Testis (tissue), 3 donors: Measurements from ENCODE around the gene ACSS2. TPM values are rescaled to one million over a fixed set of nuclear protein-coding genes. Genes with fewer than 3 reads are reported as not detected.

Experiments used
- DNase-seq: peaks from one replicate; pipeline ENCODE4 v3.0.0-alpha.2; 2019
- H3K27ac ChIP-seq, 2 donors: fragments of 200-600 bp; sonication (generic); one replicate each; pipeline ENCODE4 v1.5.1; 2019
- H3K27me3 ChIP-seq: fragments of 200-600 bp; sonication (generic); one replicate; pipeline ENCODE4 v1.5.1; 2019
- H3K36me3 ChIP-seq: fragments of 200-600 bp; sonication (generic); one replicate; pipeline ENCODE4 v1.5.1; 2017; ENCODE audit warnings: low read depth; ENCODE audit errors: missing control alignments
- H3K4me1 ChIP-seq: fragments of 200-600 bp; sonication (generic); one replicate; pipeline ENCODE4 v1.5.1; 2019
- H3K4me3 ChIP-seq, 2 donors: fragments of 200-600 bp; sonication (generic); one replicate each; pipeline ENCODE4 v1.5.1; 2017 to 2019
- H3K9me3 ChIP-seq: fragments of 200-600 bp; sonication (generic); one replicate; pipeline ENCODE4 v1.5.1; 2017
- POLR2A ChIP-seq: fragments of 450-650 bp; IDR thresholded peaks from one replicate; pipeline ENCODE4 v1.6.1; 2017; ENCODE audit warnings: antibody characterized with exemption, mild to moderate bottlenecking, moderate library complexity
- WGBS, 2 donors: methylation state at CpG; one replicate each; pipeline ENCODE4 v1.1.5; 2018; 5-methylcytosine and 5-hydroxymethylcytosine counted together
- intact Hi-C: fragments of 100-400 bp; cut with DNase I; formaldehyde crosslinking; loops from one replicate; pipeline ENCODE4 v1.15.1; 2023; ENCODE audit warnings: low total_unique reads
- polyA plus RNA-seq: library from polyadenylated mRNA; stranded (reverse); fragments of 350-450 nt; fragmentation: Illumina TruSeq; extraction: RNeasy Lipid Tissue Mini Kit (QIAGEN cat#74804); gene quantifications from one replicate; pipeline ENCODE4 v1.2.3, GENCODE V29; 2014; ENCODE audit warnings: low read depth, low replicate concordance; ENCODE audit not compliant: insufficient read depth
- total RNA-seq, 2 donors: library from RNA; depleted of rRNA; stranded (reverse); fragments of >200 nt; gene quantifications; one replicate each; pipeline ENCODE4 v1.2.3, GENCODE V29; 2016
- TF ChIP-seq, protein P1 (sequence below), 3 experiments: fragments of 450-650 bp in 2 of 3; fragments of 200-600 bp in 1 of 3; sonication (generic) in 1 of 3; IDR thresholded peaks; one replicate each; pipeline ENCODE4 v1.5.1; 2016 to 2019; ENCODE audit warnings: antibody characterized with exemption in 3 of 3, mild to moderate bottlenecking in 2 of 3, moderate library complexity in 1 of 3

Gene ACSS2
- total and polyA plus RNA-seq, 3 donors from 2014 or later, result 39.7 to 63.7 (median 58.2) TPM

DNA sequence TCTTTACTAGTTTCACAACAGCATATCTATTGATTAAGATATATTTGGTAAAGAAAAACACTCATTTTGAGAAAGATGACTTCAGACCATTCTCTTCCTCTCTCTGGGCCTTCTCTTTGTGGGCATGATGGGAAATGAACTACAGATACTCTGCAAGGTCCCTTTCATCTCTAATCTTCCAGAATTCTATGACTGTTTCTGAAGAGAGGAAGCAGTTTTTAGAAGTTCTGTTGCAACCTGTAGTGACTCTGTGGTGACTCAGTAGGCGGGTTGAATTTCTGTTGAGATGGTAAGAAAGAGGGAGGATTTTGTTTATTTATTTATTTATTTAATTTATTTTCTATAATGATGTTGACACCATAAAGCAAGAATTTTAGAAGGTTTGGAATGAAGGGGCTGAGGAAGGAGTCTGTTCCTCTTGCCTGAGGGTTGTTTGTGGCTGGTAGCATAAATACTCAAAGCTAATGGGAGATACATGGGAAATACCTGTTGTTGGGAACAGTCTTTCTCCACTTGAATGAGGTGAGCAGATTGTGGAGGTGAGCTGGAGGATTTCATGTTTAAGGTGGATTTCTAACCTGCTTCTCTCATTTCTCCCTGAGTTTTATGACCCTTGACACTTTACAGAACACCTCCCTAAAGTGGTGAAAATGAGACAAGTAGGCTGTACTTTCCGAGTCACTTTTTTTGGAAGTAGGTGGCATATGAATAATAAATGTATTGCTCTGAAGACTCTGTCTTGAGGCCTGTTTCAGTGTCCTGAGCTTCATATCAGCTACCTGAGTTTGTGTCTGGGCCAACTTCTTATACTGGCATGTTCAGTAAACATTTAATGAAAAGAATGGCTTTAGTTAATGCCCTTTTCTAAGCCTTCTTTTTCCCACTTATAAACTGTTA, 15.0 kb downstream of the ACSS2 start:
- Histone ChIP-seq H3K4me1 (peaks cover 6% of the 10 kb centered on the region), H3K36me3 (no peaks in the 10 kb centered on the region), H3K27me3 (no peaks in the 10 kb centered on the region), H3K27ac (no peak overlapping the region), H3K4me3 (no peak overlapping the region), H3K9me3 (no peaks in the 10 kb centered on the region)
- no peak for TF ChIP-seq POLR2A
- TF ChIP-seq, protein P1, sequence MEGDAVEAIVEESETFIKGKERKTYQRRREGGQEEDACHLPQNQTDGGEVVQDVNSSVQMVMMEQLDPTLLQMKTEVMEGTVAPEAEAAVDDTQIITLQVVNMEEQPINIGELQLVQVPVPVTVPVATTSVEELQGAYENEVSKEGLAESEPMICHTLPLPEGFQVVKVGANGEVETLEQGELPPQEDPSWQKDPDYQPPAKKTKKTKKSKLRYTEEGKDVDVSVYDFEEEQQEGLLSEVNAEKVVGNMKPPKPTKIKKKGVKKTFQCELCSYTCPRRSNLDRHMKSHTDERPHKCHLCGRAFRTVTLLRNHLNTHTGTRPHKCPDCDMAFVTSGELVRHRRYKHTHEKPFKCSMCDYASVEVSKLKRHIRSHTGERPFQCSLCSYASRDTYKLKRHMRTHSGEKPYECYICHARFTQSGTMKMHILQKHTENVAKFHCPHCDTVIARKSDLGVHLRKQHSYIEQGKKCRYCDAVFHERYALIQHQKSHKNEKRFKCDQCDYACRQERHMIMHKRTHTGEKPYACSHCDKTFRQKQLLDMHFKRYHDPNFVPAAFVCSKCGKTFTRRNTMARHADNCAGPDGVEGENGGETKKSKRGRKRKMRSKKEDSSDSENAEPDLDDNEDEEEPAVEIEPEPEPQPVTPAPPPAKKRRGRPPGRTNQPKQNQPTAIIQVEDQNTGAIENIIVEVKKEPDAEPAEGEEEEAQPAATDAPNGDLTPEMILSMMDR (IDR thresholded peaks at IDR 0.05), result no peak
- no peak for DNase-seq
- intact Hi-C loops, result no loop called here
- 92 to 98% methylated on average over 2 of the region's 2 CpGs for WGBS, 2 donors

DNA sequence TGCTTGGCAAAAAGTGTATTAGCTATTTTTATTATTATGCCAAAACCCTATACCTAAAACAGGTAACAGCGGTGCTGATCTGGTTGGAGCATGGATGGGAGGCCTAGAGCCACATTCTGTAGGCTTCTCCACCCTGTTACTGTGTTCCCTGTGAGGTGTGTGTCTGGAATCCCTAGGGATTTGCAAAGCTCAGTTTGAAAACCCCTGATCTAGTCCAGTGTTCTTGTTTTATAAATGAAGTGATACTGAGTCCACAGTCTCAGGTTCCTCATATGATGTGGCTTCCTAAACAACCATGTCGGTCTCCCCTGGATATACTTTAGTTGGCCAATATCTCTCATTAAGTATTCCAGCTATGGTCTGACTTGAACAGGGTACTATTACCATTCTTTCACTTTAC, 16.3 kb downstream of the ACSS2 start:
- Histone ChIP-seq H3K27me3 (no peaks in the 10 kb centered on the region), H3K4me1 (peaks cover 7% of the 10 kb centered on the region), H3K4me3 (no peak overlapping the region), H3K36me3 (no peaks in the 10 kb centered on the region), H3K27ac (no peak overlapping the region), H3K9me3 (no peaks in the 10 kb centered on the region)
- no peak for DNase-seq
- intact Hi-C loops, result no loop called here
- WGBS, 2 donors, result 90 to 98% methylated on average over 2 of the region's 2 CpGs
- TF ChIP-seq, protein P1 (IDR thresholded peaks at IDR 0.05), result no peak

DNA sequence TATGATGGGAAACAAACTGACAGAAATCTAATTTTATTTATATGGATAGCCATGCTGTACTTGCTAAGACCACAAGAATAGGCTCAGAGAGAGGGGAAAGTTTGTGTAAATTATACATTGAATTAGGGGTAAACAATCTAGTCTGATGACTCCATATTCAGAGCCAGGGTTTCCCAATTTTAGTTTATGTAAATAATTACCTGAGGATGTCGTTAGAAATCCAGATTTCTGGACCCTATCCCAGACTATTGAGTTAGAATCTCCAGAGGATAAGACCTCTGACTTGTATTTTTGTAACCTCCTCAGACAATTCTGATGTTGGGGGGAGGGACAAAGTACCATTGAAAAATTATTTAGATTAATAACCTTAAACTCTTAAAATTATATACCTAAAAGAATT, 18.3 kb downstream of the ACSS2 start:
- H3K27me3 ChIP-seq, result no peaks in the 10 kb centered on the region
- no peaks in the 10 kb centered on the region for H3K9me3 ChIP-seq
- intact Hi-C loops, result no loop called here
- peaks cover 7% of the 10 kb centered on the region for H3K4me1 ChIP-seq
- 50 to 52% methylated on average over 1 of the region's 1 CpG for WGBS, 2 donors
- no peak overlapping the region for H3K4me3 ChIP-seq
- H3K36me3 ChIP-seq, result no peaks in the 10 kb centered on the region
- no peak for DNase-seq
- TF ChIP-seq, protein P1 (IDR thresholded peaks at IDR 0.05), result no peak
- no peak for TF ChIP-seq POLR2A
- no peak overlapping the region for H3K27ac ChIP-seq

DNA sequence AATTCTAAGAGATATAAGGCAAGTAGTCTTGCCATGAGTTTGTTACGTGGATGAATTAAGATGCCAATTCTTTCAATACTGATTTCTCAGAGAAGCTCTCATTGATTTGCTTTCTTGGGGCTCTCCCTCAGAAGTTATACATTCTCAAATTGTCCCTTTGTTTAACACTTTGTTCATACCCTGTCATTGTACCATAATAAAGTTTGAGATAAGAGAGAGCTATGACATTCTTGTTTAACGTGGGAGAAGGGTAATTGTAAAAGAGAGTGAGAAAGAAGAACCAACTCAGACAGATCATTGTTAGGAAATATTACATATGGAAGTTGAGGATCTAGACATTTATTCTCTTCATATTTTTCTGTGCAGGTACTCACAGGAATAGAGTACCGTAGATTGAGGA, 19.1 kb downstream of the ACSS2 start:
- H3K27me3 ChIP-seq, result no peaks in the 10 kb centered on the region
- 76 to 82% methylated on average over 3 of the region's 3 CpGs for WGBS, 2 donors
- no peaks in the 10 kb centered on the region for H3K9me3 ChIP-seq
- TF ChIP-seq, protein P1 (IDR thresholded peaks at IDR 0.05), result no peak
- TF ChIP-seq POLR2A, result no peak
- no peaks in the 10 kb centered on the region for H3K36me3 ChIP-seq
- intact Hi-C loops, result no loop called here
- H3K4me3 ChIP-seq, result no peak overlapping the region
- no peak overlapping the region for H3K27ac ChIP-seq
- H3K4me1 ChIP-seq, result peaks cover 7% of the 10 kb centered on the region
- DNase-seq, result no peak
